HCT116 (cell line): ENCODE data around the gene ABCG1. TPM values are rescaled to one million over a fixed set of nuclear protein-coding genes. Genes with fewer than 3 reads are reported as not detected.

Experiments used
- ATAC-seq: fragments of 200-7000 bp; cut with Tn5 transposase; 2 replicates; pipeline ENCODE4 v1.9.1; 2020; ENCODE audit warnings: mild to moderate bottlenecking, moderate library complexity
- BruUV-seq: library from RNA; stranded (reverse); fragments of 400-500 nt; replicated peaks from 2 replicates; lab custom pipeline; 2021; lab: Mats Ljungman, UMichigan
- CTCF ChIA-PET: fragments of 300-600 bp; sonication (Branson Sonifier 250); formaldehyde crosslinking; loops from one replicate; lab custom pipeline; 2021; ENCODE audit warnings: antibody characterized with exemption; lab: Charles Lee
- POLR2A ChIA-PET: fragments of 300-600, 350-600 bp; sonication (Branson Sonifier 250); formaldehyde crosslinking; loops from one replicate; lab custom pipeline; 2021; ENCODE audit warnings: antibody characterized with exemption; lab: Charles Lee
- RAD21 ChIA-PET, 2 experiments: fragments of 300-600 bp; sonication (Branson Sonifier 250); formaldehyde crosslinking; loops; one replicate each; lab custom pipeline; 2023; ENCODE audit warnings: low total read pairs in 2 of 2; ENCODE audit not compliant: uncharacterized antibody in 2 of 2, unreplicated experiment in 2 of 2, low non-redundant PET in 1 of 2; lab: Charles Lee
- DNase-seq: peaks from one replicate; pipeline ENCODE4 v3.0.0-alpha.2; 2010; ENCODE audit warnings: low read depth, low spot score
- H2AFZ ChIP-seq: fragments of 200-600 bp; shearing (Covaris generic), sonication (generic); 2 replicates; pipeline ENCODE4 v1.6.1; 2017; ENCODE audit warnings: low read depth, mixed run types, mixed read lengths, antibody characterized with exemption, low read length; ENCODE audit not compliant: poor library complexity, severe bottlenecking
- H3K27ac ChIP-seq: 2 replicates; pipeline ENCODE4 v1.5.1; 2012; ENCODE audit warnings: low read depth, low read length
- H3K27me3 ChIP-seq: fragments of 200-600 bp; sonication (generic); 2 replicates; pipeline ENCODE4 v1.6.1; 2016; ENCODE audit warnings: mixed run types, low read length, mixed read lengths; ENCODE audit not compliant: insufficient read depth
- H3K36me3 ChIP-seq, 2 experiments: fragments of 200-500 bp in 1 of 2; fragments of 200-600 bp in 1 of 2; sonication (Bioruptor generic) in 1 of 2; sonication (generic) in 1 of 2; 2 replicates each; pipeline versions ENCODE4 v1.5.1 to v1.6.1; 2014 to 2016; ENCODE audit warnings: low read length in 2 of 2, inconsistent platforms in 1 of 2, mixed read lengths in 1 of 2, mixed run types in 1 of 2; ENCODE audit not compliant: insufficient read depth in 2 of 2, control insufficient read depth in 1 of 2
- H3K4me1 ChIP-seq, 2 experiments: fragments of 200-600 bp in 1 of 2; sonication (generic) in 1 of 2; 2 replicates each; pipeline versions ENCODE4 v1.5.1 to v1.6.1; 2012 to 2017; ENCODE audit warnings: low read length in 2 of 2, inconsistent platforms in 1 of 2, mild to moderate bottlenecking in 1 of 2, mixed read lengths in 1 of 2, mixed run types in 1 of 2, moderate library complexity in 1 of 2; ENCODE audit not compliant: insufficient read depth in 2 of 2, control insufficient read depth in 1 of 2
- H3K4me2 ChIP-seq: fragments of 200-600 bp; sonication (generic); 2 replicates; pipeline ENCODE4 v1.6.1; 2017; ENCODE audit warnings: mixed run types, low read length, mixed read lengths
- H3K4me3 ChIP-seq, 2 experiments: fragments of 200-600 bp in 1 of 2; sonication (generic) in 1 of 2; replicated peaks in 1 of 2; 2 replicates each; pipeline ENCODE4 v1.5.1; 2011 to 2016; ENCODE audit warnings: low read length in 2 of 2, control low read depth in 1 of 2, low read depth in 1 of 2, mild to moderate bottlenecking in 1 of 2, mixed read lengths in 1 of 2, mixed run types in 1 of 2
- H3K79me2 ChIP-seq: fragments of 200-600 bp; sonication (generic); 2 replicates; pipeline ENCODE4 v1.6.1; 2017; ENCODE audit warnings: mild to moderate bottlenecking, mixed run types, low read length, moderate library complexity, mixed read lengths; ENCODE audit not compliant: insufficient read depth
- H3K9ac ChIP-seq: fragments of 200-600 bp; sonication (generic); 2 replicates; pipeline ENCODE4 v1.6.1; 2016; ENCODE audit warnings: low read length, mixed read lengths
- H3K9me2 ChIP-seq: fragments of 200-600 bp; sonication (generic), shearing (Covaris generic); 2 replicates; pipeline ENCODE4 v1.6.1; 2017; ENCODE audit warnings: mixed run types, mild to moderate bottlenecking, moderate library complexity; ENCODE audit not compliant: insufficient read depth
- H3K9me3 ChIP-seq, 2 experiments: fragments of 200-500 bp in 1 of 2; fragments of 200-600 bp in 1 of 2; sonication (Bioruptor generic) in 1 of 2; sonication (generic) in 1 of 2; 2 replicates each; pipeline ENCODE4 v1.6.1; 2014 to 2017; ENCODE audit warnings: low read length in 2 of 2, mixed read lengths in 2 of 2, inconsistent platforms in 1 of 2, low read depth in 1 of 2, mild to moderate bottlenecking in 1 of 2, mixed run types in 1 of 2, moderate library complexity in 1 of 2; ENCODE audit not compliant: control insufficient read depth in 1 of 2, insufficient read depth in 1 of 2
- H4K20me1 ChIP-seq: fragments of 200-600 bp; sonication (generic), shearing (Covaris generic); 2 replicates; pipeline ENCODE4 v1.6.1; 2017; ENCODE audit warnings: mixed run types, mild to moderate bottlenecking, moderate library complexity; ENCODE audit not compliant: insufficient read depth
- ATF3 ChIP-seq: IDR thresholded peaks from 2 replicates; pipeline ENCODE4 v1.6.1; 2012
- CEBPB ChIP-seq: IDR thresholded peaks from 2 replicates; pipeline ENCODE4 v1.6.1; 2012; ENCODE audit warnings: low read depth
- EGR1 ChIP-seq: IDR thresholded peaks from 2 replicates; pipeline ENCODE4 v1.6.1; 2012; ENCODE audit warnings: low read depth
- EZH2 ChIP-seq: fragments of 200-600 bp; sonication (generic); IDR thresholded peaks from 2 replicates; pipeline ENCODE4 v1.6.1; 2017; ENCODE audit warnings: antibody characterized with exemption, mixed run types
- JUND ChIP-seq: IDR thresholded peaks from 2 replicates; pipeline ENCODE4 v1.6.1; 2012
- MAX ChIP-seq: IDR thresholded peaks from 2 replicates; pipeline ENCODE4 v1.6.1; 2012
- POLR2A ChIP-seq: IDR thresholded peaks from 2 replicates; pipeline ENCODE4 v1.7.0; 2011; ENCODE audit warnings: borderline replicate concordance; ENCODE audit not compliant: insufficient read depth, insufficient read length; ENCODE audit errors: extremely low read depth
- POLR2AphosphoS5 ChIP-seq: IDR thresholded peaks from 2 replicates; pipeline ENCODE4 v1.6.1; 2011; ENCODE audit warnings: mild to moderate bottlenecking, low read depth, low read length, moderate library complexity
- RAD21 ChIP-seq: IDR thresholded peaks from 2 replicates; pipeline ENCODE4 v1.6.1; 2012; ENCODE audit warnings: low read depth, mild to moderate bottlenecking
- REST ChIP-seq: IDR thresholded peaks from 2 replicates; pipeline ENCODE4 v1.6.1; 2012; ENCODE audit warnings: low read depth
- SIN3A ChIP-seq: IDR thresholded peaks from 2 replicates; pipeline ENCODE4 v1.6.1; 2012; ENCODE audit warnings: low read depth
- SP1 ChIP-seq: IDR thresholded peaks from 2 replicates; pipeline ENCODE4 v1.6.1; 2012; ENCODE audit warnings: low read depth
- YY1 ChIP-seq: IDR thresholded peaks from 2 replicates; pipeline ENCODE4 v1.6.1; 2011; ENCODE audit warnings: low read length, low read depth, moderate library complexity, mild to moderate bottlenecking; ENCODE audit not compliant: insufficient replicate concordance; ENCODE audit errors: extremely low read depth
- intact Hi-C: fragments of 100-400 bp; cut with micrococcal nuclease; formaldehyde crosslinking; loops from 2 replicates; pipeline ENCODE4 v1.10.0; 2022
- total RNA-seq: library from RNA; stranded (reverse); gene quantifications from one replicate; pipeline ENCODE4 v1.2.1, GENCODE V29; 2021; ENCODE audit not compliant: unreplicated experiment

ABCG1 gene
- total RNA-seq, 1 experiment from 2014 or later = 1.6 TPM

- no peaks in the 10 kb centered on the region for H3K27me3 ChIP-seq
- DNase-seq (no peak), ATAC-seq (no peak)
- intact Hi-C loops = no loop called here
- no peaks in the 10 kb centered on the region for H3K9me3 ChIP-seq
- CTCF ChIA-PET = no interaction called here
- H3K4me3 ChIP-seq = no peak overlapping the region
- no peak overlapping the region for H3K27ac ChIP-seq
- peaks cover 18 to 24% of the 10 kb centered on the region in 2 experiments for H3K4me1 ChIP-seq
- H3K9me2 ChIP-seq = no peaks in the 10 kb centered on the region
- H3K4me2 ChIP-seq = no peak overlapping the region
- no peak overlapping the region for H2AFZ ChIP-seq
- no peak for TF ChIP-seq EZH2
- TF ChIP-seq SIN3A = no peak
- POLR2A ChIA-PET = no interaction called here
- no peak overlapping the region for H3K9ac ChIP-seq
- no peaks in the 10 kb centered on the region for H3K79me2 ChIP-seq
- RAD21 ChIA-PET = no interaction called here
- no peaks in the 10 kb centered on the region for H3K36me3 ChIP-seq
- H4K20me1 ChIP-seq = no peaks in the 10 kb centered on the region
- no TSS peak for BruUV-seq
These were observed 6.1 kb downstream of the ABCG1 start for GRCh38 chr21:42225042-42225441.

- no peaks in the 10 kb centered on the region for H3K9me2 ChIP-seq
- no peaks in the 10 kb centered on the region for H3K9me3 ChIP-seq
- H3K4me3 ChIP-seq = no peak overlapping the region
- POLR2A ChIA-PET = no interaction called here
- H3K27ac ChIP-seq = no peak overlapping the region
- ATAC-seq = no peak
- H3K9ac ChIP-seq = no peak overlapping the region
- H3K79me2 ChIP-seq = no peaks in the 10 kb centered on the region
- RAD21 ChIA-PET = no interaction called here
- CTCF ChIA-PET = no interaction called here
- TF ChIP-seq RAD21 (no peak), EGR1 (no peak), MAX (no peak), ATF3 (no peak), JUND (no peak), SP1 (no peak), REST (no peak), CEBPB (no peak), YY1 (no peak), POLR2AphosphoS5 (no peak), POLR2A (no peak)
- no peak overlapping the region for H3K4me2 ChIP-seq
- BruUV-seq = no TSS peak
- intact Hi-C loops = no loop called here
- H4K20me1 ChIP-seq = no peaks in the 10 kb centered on the region
- no peak overlapping the region for H2AFZ ChIP-seq
- H3K27me3 ChIP-seq = no peaks in the 10 kb centered on the region
- H3K36me3 ChIP-seq = no peaks in the 10 kb centered on the region
- DNase-seq = no peak
- peaks cover 13 to 18% of the 10 kb centered on the region in 2 experiments for H3K4me1 ChIP-seq
These were observed 6.7 kb downstream of the ABCG1 start for GRCh38 chr21:42225571-42226155.
